Transverse colon (tissue), 4 donors: ENCODE results near the gene NABP2. TPM values are rescaled to one million over a fixed set of nuclear protein-coding genes. Genes with fewer than 3 reads are reported as not detected.

Source experiments
- DNase-seq: peaks from one replicate; pipeline ENCODE4 v3.0.0-alpha.2; 2019
- H3K27ac ChIP-seq, 4 donors: fragments of 200-600 bp; sonication (generic); 2 replicates each; pipeline ENCODE4 v1.5.1; 2016 to 2018; ENCODE audit warnings: inconsistent platforms in 4 of 4
- H3K27me3 ChIP-seq: fragments of 200-600 bp; sonication (generic); 2 replicates; pipeline ENCODE4 v1.5.1; 2017; ENCODE audit warnings: inconsistent platforms
- H3K36me3 ChIP-seq, 4 donors: fragments of 200-600 bp; sonication (generic); 2 replicates each; pipeline ENCODE4 v1.5.1; 2017 to 2019; ENCODE audit warnings: inconsistent platforms in 4 of 4
- H3K4me1 ChIP-seq, 4 donors: fragments of 200-600 bp; sonication (generic); 2 replicates each; pipeline ENCODE4 v1.5.1; 2017 to 2020; ENCODE audit warnings: inconsistent platforms in 4 of 4
- H3K4me3 ChIP-seq, 4 donors: fragments of 200-600 bp; sonication (generic); 1 replicate in 1 of 4; 2 replicates in 3 of 4; pipeline versions ENCODE4 v1.5.1 to v1.6.1; 2017 to 2019; ENCODE audit warnings: inconsistent platforms in 4 of 4
- H3K9me3 ChIP-seq, 2 donors: fragments of 200-600 bp; sonication (generic); 2 replicates each; pipeline ENCODE4 v1.5.1; 2017 to 2019; ENCODE audit warnings: inconsistent platforms in 2 of 2
- EP300 ChIP-seq: sonication (generic); formaldehyde crosslinking; IDR thresholded peaks from one replicate; pipeline ENCODE4 v1.6.1; 2017; ENCODE audit warnings: antibody characterized with exemption, low read depth
- POLR2A ChIP-seq: fragments of 450-650 bp; IDR thresholded peaks from one replicate; pipeline ENCODE4 v1.6.1; 2016; ENCODE audit warnings: antibody characterized with exemption, mild to moderate bottlenecking, moderate library complexity
- POLR2AphosphoS5 ChIP-seq, 3 donors: sonication (generic); formaldehyde crosslinking; IDR thresholded peaks; one replicate each; pipeline ENCODE4 v1.6.1; 2016; ENCODE audit warnings: antibody characterized with exemption in 3 of 3
- WGBS, 2 donors: methylation state at CpG; one replicate each; pipeline ENCODE4 v1.1.5; 2018; ENCODE audit warnings: low coverage in 1 of 2; 5-methylcytosine and 5-hydroxymethylcytosine counted together
- in situ Hi-C, 4 donors: fragments of 200-750 bp; cut with MboI; loops; one replicate each; pipeline versions ENCODE4 v1.15.0 to v1.15.1; 2017; ENCODE audit warnings: low sequenced_read_pairs in 3 of 4, low pct_ligation_motif_present in 1 of 4, low pct_unique_long_range_greater_than_20kb in 1 of 4
- intact Hi-C: fragments of 100-400 bp; cut with DNase I; formaldehyde crosslinking; loops from one replicate; pipeline ENCODE4 v1.15.1; 2023; ENCODE audit warnings: low total_unique reads
- total RNA-seq, 4 donors: library from RNA; depleted of rRNA; stranded (reverse); fragments of >200 nt; gene quantifications; one replicate each; pipeline ENCODE4 v1.1.0, GENCODE V29; 2016
- TF ChIP-seq, protein P1 (sequence below), 5 experiments: fragments of 200-600 bp in 3 of 5; fragments of 450-650 bp in 2 of 5; sonication (generic) in 3 of 5; IDR thresholded peaks; 1 replicate in 2 of 5; 2 replicates in 3 of 5; pipeline ENCODE4 v1.5.1; 2016 to 2017; ENCODE audit warnings: antibody characterized with exemption in 5 of 5, inconsistent platforms in 3 of 5, mild to moderate bottlenecking in 2 of 5, moderate library complexity in 1 of 5

The NABP2 gene
- total RNA-seq, 4 donors from 2014 or later = 4.9 to 26.8 (median 15.5) TPM

DNA sequence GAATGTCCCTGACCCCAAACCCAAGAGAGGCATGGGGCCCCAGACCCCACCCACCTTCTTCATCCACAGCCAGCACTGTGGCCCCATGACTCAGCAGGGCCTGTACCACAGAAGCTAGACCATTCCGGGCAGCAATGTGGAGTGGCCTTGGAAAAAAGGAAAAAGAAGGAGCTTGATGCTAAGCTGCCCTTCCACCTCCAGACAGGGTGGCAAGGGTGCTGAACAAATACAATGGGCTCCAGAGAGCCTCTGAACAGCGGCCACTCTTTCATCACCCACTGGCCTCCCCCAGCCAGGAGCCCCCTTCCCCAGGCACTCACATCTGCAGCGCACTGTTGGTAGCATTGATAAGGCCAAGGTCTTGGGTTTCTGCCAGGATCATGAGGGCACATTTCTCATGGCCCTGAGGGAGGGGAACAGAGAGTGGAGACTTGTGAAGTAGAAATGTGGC lies 19.6 kb downstream of the NABP2 start:
- Histone ChIP-seq H3K27me3 (no peaks in the 10 kb centered on the region), H3K4me3 (no peak overlapping the region), H3K27ac (no peak overlapping the region), H3K9me3 (no peaks in the 10 kb centered on the region), H3K36me3 (peaks cover 0 to 65% (median 33%) of the 10 kb centered on the region in 4 donors), H3K4me1 (no peaks in the 10 kb centered on the region)
- in situ Hi-C loops (no loop called here), intact Hi-C loops (no loop called here)
- no peak for DNase-seq
- WGBS, 2 donors = 33 to 89% methylated on average over 1 to 3 of the region's 3 CpGs
- TF ChIP-seq POLR2AphosphoS5 (IDR thresholded peaks at IDR 0.05) (no peak), POLR2A (no peak), EP300 (no peak)
- TF ChIP-seq, protein P1, sequence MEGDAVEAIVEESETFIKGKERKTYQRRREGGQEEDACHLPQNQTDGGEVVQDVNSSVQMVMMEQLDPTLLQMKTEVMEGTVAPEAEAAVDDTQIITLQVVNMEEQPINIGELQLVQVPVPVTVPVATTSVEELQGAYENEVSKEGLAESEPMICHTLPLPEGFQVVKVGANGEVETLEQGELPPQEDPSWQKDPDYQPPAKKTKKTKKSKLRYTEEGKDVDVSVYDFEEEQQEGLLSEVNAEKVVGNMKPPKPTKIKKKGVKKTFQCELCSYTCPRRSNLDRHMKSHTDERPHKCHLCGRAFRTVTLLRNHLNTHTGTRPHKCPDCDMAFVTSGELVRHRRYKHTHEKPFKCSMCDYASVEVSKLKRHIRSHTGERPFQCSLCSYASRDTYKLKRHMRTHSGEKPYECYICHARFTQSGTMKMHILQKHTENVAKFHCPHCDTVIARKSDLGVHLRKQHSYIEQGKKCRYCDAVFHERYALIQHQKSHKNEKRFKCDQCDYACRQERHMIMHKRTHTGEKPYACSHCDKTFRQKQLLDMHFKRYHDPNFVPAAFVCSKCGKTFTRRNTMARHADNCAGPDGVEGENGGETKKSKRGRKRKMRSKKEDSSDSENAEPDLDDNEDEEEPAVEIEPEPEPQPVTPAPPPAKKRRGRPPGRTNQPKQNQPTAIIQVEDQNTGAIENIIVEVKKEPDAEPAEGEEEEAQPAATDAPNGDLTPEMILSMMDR (IDR thresholded peaks at IDR 0.05) = no peak

DNA sequence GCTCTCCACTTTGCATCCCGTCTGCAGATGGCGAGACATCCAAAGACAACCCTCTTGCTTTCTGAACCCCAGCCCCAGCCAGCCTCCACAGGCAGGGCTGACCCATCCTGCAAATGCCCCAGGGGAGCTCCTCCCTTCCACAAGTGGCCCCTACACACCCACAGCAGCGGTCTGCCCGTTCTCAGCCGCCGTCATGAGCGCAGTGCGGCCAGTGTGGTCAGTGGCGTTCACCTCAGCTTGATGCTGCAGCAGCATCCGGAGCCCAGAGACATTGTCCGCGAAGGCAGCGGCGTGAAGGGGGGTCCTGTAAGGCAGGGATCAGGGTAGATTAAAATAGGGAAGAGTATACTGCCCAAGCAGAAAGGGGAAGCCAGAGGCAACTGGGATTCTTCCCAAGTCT lies 20.4 kb downstream of the NABP2 start:
- H3K4me1 ChIP-seq = no peaks in the 10 kb centered on the region
- intact Hi-C loops (no loop called here), in situ Hi-C loops (no loop called here)
- no peaks in the 10 kb centered on the region for H3K27me3 ChIP-seq
- TF ChIP-seq, protein P1 (IDR thresholded peaks at IDR 0.05) = no peak
- TF ChIP-seq POLR2A = no peak
- H3K9me3 ChIP-seq = no peaks in the 10 kb centered on the region
- WGBS, 2 donors = 98% methylated on average over 14 of the region's 14 CpGs; no CpG with 5 or more reads in 1 of the 2 donors
- H3K4me3 ChIP-seq = no peak overlapping the region
- DNase-seq = no peak
- H3K27ac ChIP-seq = no peak overlapping the region
- H3K36me3 ChIP-seq = peaks cover 0 to 73% (median 37%) of the 10 kb centered on the region in 4 donors

DNA sequence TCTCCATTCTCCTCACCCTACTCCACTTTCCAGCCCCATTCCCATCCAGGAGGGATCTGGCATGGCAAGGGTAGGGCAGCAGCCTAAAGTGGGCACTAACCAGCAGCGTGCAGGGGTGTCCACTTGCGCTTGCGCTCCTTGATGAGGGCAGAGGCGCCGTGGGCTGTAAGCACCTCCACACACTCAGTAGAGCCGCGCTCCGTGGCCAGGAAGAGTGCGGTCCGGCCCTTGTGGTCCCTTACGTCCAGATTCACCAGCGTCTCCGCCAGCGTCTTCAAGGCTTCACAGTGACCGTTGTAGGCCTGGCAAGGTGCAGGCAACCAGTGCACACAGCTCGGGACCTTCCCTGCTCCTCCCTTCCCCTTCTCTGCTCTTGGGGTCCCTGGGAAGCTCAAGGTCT lies 23.8 kb downstream of the NABP2 start:
- no peak overlapping the region for H3K27ac ChIP-seq
- 94 to 100% methylated on average over 7 to 16 of the region's 16 CpGs for WGBS, 2 donors
- TF ChIP-seq, protein P1 (IDR thresholded peaks at IDR 0.05) = no peak
- TF ChIP-seq POLR2A = no peak
- TF ChIP-seq POLR2AphosphoS5 (IDR thresholded peaks at IDR 0.05) = no peak
- no peak for TF ChIP-seq EP300
- no peaks in the 10 kb centered on the region for H3K27me3 ChIP-seq
- no peaks in the 10 kb centered on the region for H3K4me1 ChIP-seq
- H3K9me3 ChIP-seq = no peaks in the 10 kb centered on the region
- H3K4me3 ChIP-seq = no peak overlapping the region
- DNase-seq = no peak
- intact Hi-C loops (no loop called here), in situ Hi-C loops (no loop called here)
- H3K36me3 ChIP-seq = peaks cover 0 to 89% (median 39%) of the 10 kb centered on the region in 4 donors

DNA sequence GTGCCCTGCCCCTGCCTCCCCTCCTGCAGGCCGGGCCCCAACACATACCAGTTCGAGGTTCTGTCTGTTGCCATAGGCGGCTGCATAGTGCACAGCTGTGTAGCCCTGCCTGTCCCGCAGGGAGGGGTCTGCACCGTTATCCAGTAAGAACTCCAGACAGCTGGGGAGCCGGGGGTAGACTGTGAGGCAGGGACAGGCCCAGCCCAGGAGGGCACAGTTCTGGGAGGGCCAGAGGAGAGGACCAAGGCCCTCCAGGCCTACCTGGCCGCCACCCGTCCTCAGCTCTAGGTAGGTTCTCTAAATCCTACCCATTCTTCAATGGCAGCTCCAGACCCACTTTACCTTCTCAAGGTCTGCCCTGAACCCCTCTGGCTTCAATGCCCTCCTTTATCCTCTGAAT lies 24.6 kb downstream of the NABP2 start:
- Histone ChIP-seq H3K9me3 (no peaks in the 10 kb centered on the region), H3K36me3 (peaks cover 0 to 89% (median 40%) of the 10 kb centered on the region in 4 donors), H3K27me3 (no peaks in the 10 kb centered on the region), H3K4me1 (no peaks in the 10 kb centered on the region), H3K4me3 (no peak overlapping the region), H3K27ac (no peak overlapping the region)
- WGBS, 2 donors = 97% methylated on average over 7 of the region's 8 CpGs; no CpG with 5 or more reads in 1 of the 2 donors
- in situ Hi-C loops (no loop called here), intact Hi-C loops (no loop called here)
- no peak for DNase-seq
- no peak for TF ChIP-seq EP300
- TF ChIP-seq, protein P1 (IDR thresholded peaks at IDR 0.05) = no peak
- TF ChIP-seq POLR2A = no peak
- no peak for TF ChIP-seq POLR2AphosphoS5 (IDR thresholded peaks at IDR 0.05)
